Upper lobe of left lung (tissue), 6 donors: ENCODE data around the gene PEX10. TPM values are rescaled to one million over a fixed set of nuclear protein-coding genes. Genes with fewer than 3 reads are reported as not detected.

Source experiments
- ATAC-seq, 2 donors: fragments of 200-7000 bp; cut with Tn5 transposase; one replicate each; pipeline ENCODE4 v1.9.1; 2022; ENCODE audit warnings: mild to moderate bottlenecking in 2 of 2, moderate library complexity in 2 of 2; ENCODE audit not compliant: low FRiP score in 2 of 2
- DNase-seq, 2 donors: peaks; one replicate each; pipeline ENCODE4 v3.0.0-alpha.2; 2019 to 2020
- H3K27ac ChIP-seq, 4 donors: fragments of 200-600 bp; sonication (generic); one replicate each; pipeline ENCODE4 v1.5.1; 2016 to 2019
- H3K27me3 ChIP-seq, 4 donors: fragments of 200-600 bp; sonication (generic); one replicate each; pipeline ENCODE4 v1.5.1; 2017 to 2019
- H3K36me3 ChIP-seq, 4 donors: fragments of 200-600 bp; sonication (generic); one replicate each; pipeline ENCODE4 v1.5.1; 2016 to 2019
- H3K4me1 ChIP-seq, 4 donors: fragments of 200-600 bp; sonication (generic); one replicate each; pipeline ENCODE4 v1.5.1; 2018 to 2019
- H3K4me3 ChIP-seq, 4 donors: fragments of 200-600 bp; sonication (generic); one replicate each; pipeline ENCODE4 v1.5.1; 2017 to 2019; ENCODE audit warnings: mild to moderate bottlenecking in 2 of 4, moderate library complexity in 1 of 4
- H3K9me3 ChIP-seq, 4 donors: fragments of 200-600 bp; sonication (generic); one replicate each; pipeline ENCODE4 v1.5.1; 2018 to 2019
- CTCF ChIP-seq, 6 experiments: fragments of 450-650 bp in 4 of 6; fragments of 200-600 bp in 2 of 6; sonication (generic) in 2 of 6; IDR thresholded peaks; one replicate each; pipeline ENCODE4 v1.5.1; 2016 to 2019; ENCODE audit warnings: antibody characterized with exemption in 6 of 6
- EP300 ChIP-seq, 4 donors: sonication (generic); formaldehyde crosslinking; IDR thresholded peaks; one replicate each; pipeline ENCODE4 v1.5.1; 2017; ENCODE audit warnings: antibody characterized with exemption in 4 of 4, control low read depth in 2 of 4
- POLR2A ChIP-seq, 4 donors: fragments of 450-650 bp; IDR thresholded peaks; one replicate each; pipeline ENCODE4 v1.5.1; 2016 to 2017; ENCODE audit warnings: antibody characterized with exemption in 4 of 4, mild to moderate bottlenecking in 2 of 4
- POLR2AphosphoS5 ChIP-seq, 2 donors: sonication (generic); formaldehyde crosslinking; IDR thresholded peaks; one replicate each; pipeline ENCODE4 v1.5.1; 2017; ENCODE audit warnings: antibody characterized with exemption in 2 of 2
- WGBS, 2 donors: methylation state at CpG; one replicate each; pipeline ENCODE4 v1.1.5; 2017 to 2018; 5-methylcytosine and 5-hydroxymethylcytosine counted together
- total RNA-seq, 6 donors: library from RNA; depleted of rRNA in 4 of 6; stranded (reverse); fragments of >200 nt in 4 of 6; gene quantifications; one replicate each; pipeline versions ENCODE4 v1.1.0 to v1.2.1, GENCODE V29; 2016 to 2021
- donor health status: DM: no; HTN: no; CAD: no; lungs with moderate emphysema.
- donor health status: DM: no; HTN: yes; CAD: no; lungs with severe emphysema.

PEX10 gene
- total RNA-seq, 6 donors from 2014 or later = 15.7 to 32.1 (median 19.9) TPM

DNA sequence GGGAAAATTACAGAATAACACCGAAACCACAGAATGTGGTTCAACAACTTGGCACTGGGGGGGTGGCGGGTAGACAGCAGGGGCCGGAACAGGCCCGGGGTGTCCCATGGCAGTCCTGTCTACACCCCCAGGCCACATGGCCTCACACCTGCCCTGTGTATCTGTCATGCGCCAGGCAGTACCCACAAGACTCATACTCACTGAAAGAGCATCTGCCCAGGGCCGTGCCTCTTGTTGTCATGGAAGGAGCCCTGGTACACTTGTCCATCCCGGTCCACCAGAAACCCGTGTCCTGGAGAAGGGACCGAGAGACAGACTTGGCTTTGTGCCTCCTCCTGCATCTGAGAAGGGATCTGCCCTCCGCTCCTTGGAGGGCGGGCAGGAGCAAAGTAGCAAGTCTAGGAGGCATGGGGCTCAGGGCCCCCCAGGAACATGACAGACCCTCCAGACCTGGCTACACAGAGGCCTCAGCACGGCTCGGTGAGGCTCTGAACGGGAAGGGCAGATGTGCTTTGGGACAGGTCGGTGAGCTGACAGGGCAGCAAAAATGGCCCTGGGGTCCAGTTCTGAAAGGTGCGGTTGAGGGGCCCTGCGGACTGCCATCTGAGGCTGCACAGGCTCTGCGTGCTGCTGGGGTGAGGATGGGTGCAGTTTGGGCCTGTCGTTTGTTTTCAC is 26.6 kb downstream of the PEX10 start:
- no peak for TF ChIP-seq POLR2A (IDR thresholded peaks at IDR 0.05)
- no peak for TF ChIP-seq EP300 (IDR thresholded peaks at IDR 0.05)
- TF ChIP-seq POLR2AphosphoS5 (IDR thresholded peaks at IDR 0.05) = no peak
- TF ChIP-seq CTCF (IDR thresholded peaks at IDR 0.05) = no peak
- H3K27ac ChIP-seq = no peak overlapping the region
- DNase-seq (no peak), ATAC-seq (no peak)
- peaks cover 0 to 7% (median 0%) of the 10 kb centered on the region in 4 donors for H3K36me3 ChIP-seq
- H3K4me1 ChIP-seq = peaks cover 6 to 16% (median 9%) of the 10 kb centered on the region in 4 donors
- 88 to 93% methylated on average over 10 to 19 of the region's 19 CpGs for WGBS, 2 donors
- no peak overlapping the region for H3K4me3 ChIP-seq
- H3K27me3 ChIP-seq = no peaks in the 10 kb centered on the region
- H3K9me3 ChIP-seq = no peaks in the 10 kb centered on the region

GRCh38 chr1:2384941-2385481 is 27.4 kb downstream of the PEX10 start:
- Histone ChIP-seq H3K36me3 (peaks cover 0 to 7% (median 0%) of the 10 kb centered on the region in 4 donors), H3K27me3 (no peaks in the 10 kb centered on the region), H3K4me3 (no peak overlapping the region), H3K9me3 (no peaks in the 10 kb centered on the region), H3K27ac (no peak overlapping the region), H3K4me1 (peaks cover 0 to 9% (median 2%) of the 10 kb centered on the region in 4 donors)
- 92% methylated on average over 29 to 41 of the region's 41 CpGs for WGBS, 2 donors
- ATAC-seq = no peak
- TF ChIP-seq EP300 (IDR thresholded peaks at IDR 0.05) = no peak
- TF ChIP-seq POLR2A (IDR thresholded peaks at IDR 0.05) = no peak
- TF ChIP-seq POLR2AphosphoS5 (IDR thresholded peaks at IDR 0.05) = no peak
- TF ChIP-seq CTCF (IDR thresholded peaks at IDR 0.05) = no peak
- DNase-seq = peak in 1 of 2 donors; percentile 80

GRCh38 chr1:2384130-2384860 is 28.1 kb downstream of the PEX10 start:
- DNase-seq (no peak), ATAC-seq (no peak)
- WGBS, 2 donors = 92 to 95% methylated on average over 21 of the region's 21 CpGs
- no peak overlapping the region for H3K27ac ChIP-seq
- no peaks in the 10 kb centered on the region for H3K9me3 ChIP-seq
- H3K4me1 ChIP-seq = peaks cover 0 to 9% (median 1%) of the 10 kb centered on the region in 4 donors
- H3K4me3 ChIP-seq = no peak overlapping the region
- TF ChIP-seq EP300 (IDR thresholded peaks at IDR 0.05) = no peak
- no peak for TF ChIP-seq CTCF (IDR thresholded peaks at IDR 0.05)
- TF ChIP-seq POLR2AphosphoS5 (IDR thresholded peaks at IDR 0.05) = no peak
- no peak for TF ChIP-seq POLR2A (IDR thresholded peaks at IDR 0.05)
- no peaks in the 10 kb centered on the region for H3K27me3 ChIP-seq
- H3K36me3 ChIP-seq = peaks cover 0 to 7% (median 0%) of the 10 kb centered on the region in 4 donors

- TF ChIP-seq POLR2A (IDR thresholded peaks at IDR 0.05) (no peak), POLR2AphosphoS5 (IDR thresholded peaks at IDR 0.05) (no peak), CTCF (IDR thresholded peaks at IDR 0.05) (no peak), EP300 (IDR thresholded peaks at IDR 0.05) (no peak)
- no peak for DNase-seq
- no peaks in the 10 kb centered on the region for H3K9me3 ChIP-seq
- ATAC-seq = no peak
- peaks cover 0 to 7% (median 0%) of the 10 kb centered on the region in 4 donors for H3K36me3 ChIP-seq
- WGBS, 2 donors = 91% methylated on average over 13 to 14 of the region's 14 CpGs
- peaks cover 0 to 9% (median 1%) of the 10 kb centered on the region in 4 donors for H3K4me1 ChIP-seq
- H3K4me3 ChIP-seq = no peak overlapping the region
- no peak overlapping the region for H3K27ac ChIP-seq
- H3K27me3 ChIP-seq = no peaks in the 10 kb centered on the region
These were observed 28.8 kb downstream of the PEX10 start for GRCh38 chr1:2383576-2383975.
